GM10266 (cell line): ENCODE data around the gene MLLT11.
A peak's percentile ranks its signal among the peaks of the same experiment; 100 is the strongest.
"Not testable (repeated sequence)": the region's sequence is repeated elsewhere in the genome, so short reads cannot be mapped to it uniquely, and the experiment has no call there.

Experiments
- DNase-seq: peaks from one replicate; pipeline ENCODE4 v3.0.0; 2012; ENCODE audit errors: extremely low spot score
- TF ChIP-seq, protein P1 (sequence below): IDR thresholded peaks from 2 replicates; pipeline ENCODE4 v1.5.1; 2012; ENCODE audit warnings: mild to moderate bottlenecking, low read depth; ENCODE audit not compliant: control insufficient read depth, insufficient read depth; ENCODE audit errors: missing control alignments

MLLT11 gene

DNA sequence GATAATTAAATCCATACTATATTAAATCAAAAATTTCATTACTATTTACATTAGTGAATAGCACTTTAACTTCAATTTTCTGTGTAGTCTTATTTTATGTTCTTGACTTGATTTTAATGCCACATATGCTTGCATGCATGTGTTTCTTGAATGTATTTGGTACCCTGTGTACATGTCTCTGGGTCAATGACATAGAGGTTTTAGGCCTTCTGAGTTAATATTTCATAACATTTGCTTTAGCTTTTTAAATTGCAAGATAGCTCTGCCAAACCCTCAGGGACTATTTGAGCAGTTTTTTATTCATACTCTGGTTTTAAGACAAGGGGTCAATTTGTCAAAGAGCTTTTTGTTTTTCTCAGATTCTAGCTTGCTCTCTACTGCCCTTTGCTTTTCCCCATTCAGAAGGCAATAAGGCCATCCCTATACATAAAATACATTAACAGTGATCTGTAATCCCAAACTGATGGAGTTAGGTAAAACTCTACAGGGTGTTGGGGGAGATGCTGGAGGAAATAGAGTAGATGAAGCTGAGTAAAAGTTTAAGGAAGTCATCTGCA lies 5.0 kb downstream of the MLLT11 start:
- TF ChIP-seq, protein P1, sequence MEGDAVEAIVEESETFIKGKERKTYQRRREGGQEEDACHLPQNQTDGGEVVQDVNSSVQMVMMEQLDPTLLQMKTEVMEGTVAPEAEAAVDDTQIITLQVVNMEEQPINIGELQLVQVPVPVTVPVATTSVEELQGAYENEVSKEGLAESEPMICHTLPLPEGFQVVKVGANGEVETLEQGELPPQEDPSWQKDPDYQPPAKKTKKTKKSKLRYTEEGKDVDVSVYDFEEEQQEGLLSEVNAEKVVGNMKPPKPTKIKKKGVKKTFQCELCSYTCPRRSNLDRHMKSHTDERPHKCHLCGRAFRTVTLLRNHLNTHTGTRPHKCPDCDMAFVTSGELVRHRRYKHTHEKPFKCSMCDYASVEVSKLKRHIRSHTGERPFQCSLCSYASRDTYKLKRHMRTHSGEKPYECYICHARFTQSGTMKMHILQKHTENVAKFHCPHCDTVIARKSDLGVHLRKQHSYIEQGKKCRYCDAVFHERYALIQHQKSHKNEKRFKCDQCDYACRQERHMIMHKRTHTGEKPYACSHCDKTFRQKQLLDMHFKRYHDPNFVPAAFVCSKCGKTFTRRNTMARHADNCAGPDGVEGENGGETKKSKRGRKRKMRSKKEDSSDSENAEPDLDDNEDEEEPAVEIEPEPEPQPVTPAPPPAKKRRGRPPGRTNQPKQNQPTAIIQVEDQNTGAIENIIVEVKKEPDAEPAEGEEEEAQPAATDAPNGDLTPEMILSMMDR = no peak
- no peak for DNase-seq

DNA sequence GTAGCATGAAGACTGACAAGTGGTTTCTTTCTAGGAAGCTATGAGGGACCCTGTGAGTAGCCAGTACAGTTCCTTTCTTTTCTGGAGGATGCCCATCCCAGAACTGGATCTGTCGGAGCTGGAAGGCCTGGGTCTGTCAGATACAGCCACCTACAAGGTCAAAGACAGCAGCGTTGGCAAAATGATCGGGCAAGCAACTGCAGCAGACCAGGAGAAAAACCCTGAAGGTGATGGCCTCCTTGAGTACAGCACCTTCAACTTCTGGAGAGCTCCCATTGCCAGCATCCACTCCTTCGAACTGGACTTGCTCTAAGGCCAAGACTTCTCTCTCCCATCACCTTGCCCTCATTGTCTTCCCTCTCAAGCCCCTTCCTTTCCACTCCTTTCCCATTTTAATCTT lies 7.0 kb downstream of the MLLT11 start:
- DNase-seq = no peak
- TF ChIP-seq, protein P1 = no peak

DNA sequence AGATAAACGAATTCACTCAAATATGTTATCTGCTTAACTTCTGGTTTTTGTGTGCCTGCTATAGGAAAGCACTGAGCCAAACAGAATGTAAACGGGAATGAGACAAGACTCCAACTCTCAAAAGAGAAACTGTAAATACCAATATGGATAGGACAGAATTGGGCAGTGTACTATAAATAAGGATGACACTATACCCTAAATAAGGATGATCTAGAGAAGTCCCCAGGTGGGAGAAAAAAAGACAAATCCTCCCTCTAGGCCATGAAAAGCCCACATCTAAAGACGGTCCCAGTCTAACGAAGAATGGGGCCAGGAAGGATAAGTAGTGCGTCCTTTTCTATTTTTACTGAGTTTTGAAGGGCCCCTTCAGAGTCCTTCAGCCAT lies 8.9 kb downstream of the MLLT11 start:
- DNase-seq = no peak
- TF ChIP-seq, protein P1 = no peak

DNA sequence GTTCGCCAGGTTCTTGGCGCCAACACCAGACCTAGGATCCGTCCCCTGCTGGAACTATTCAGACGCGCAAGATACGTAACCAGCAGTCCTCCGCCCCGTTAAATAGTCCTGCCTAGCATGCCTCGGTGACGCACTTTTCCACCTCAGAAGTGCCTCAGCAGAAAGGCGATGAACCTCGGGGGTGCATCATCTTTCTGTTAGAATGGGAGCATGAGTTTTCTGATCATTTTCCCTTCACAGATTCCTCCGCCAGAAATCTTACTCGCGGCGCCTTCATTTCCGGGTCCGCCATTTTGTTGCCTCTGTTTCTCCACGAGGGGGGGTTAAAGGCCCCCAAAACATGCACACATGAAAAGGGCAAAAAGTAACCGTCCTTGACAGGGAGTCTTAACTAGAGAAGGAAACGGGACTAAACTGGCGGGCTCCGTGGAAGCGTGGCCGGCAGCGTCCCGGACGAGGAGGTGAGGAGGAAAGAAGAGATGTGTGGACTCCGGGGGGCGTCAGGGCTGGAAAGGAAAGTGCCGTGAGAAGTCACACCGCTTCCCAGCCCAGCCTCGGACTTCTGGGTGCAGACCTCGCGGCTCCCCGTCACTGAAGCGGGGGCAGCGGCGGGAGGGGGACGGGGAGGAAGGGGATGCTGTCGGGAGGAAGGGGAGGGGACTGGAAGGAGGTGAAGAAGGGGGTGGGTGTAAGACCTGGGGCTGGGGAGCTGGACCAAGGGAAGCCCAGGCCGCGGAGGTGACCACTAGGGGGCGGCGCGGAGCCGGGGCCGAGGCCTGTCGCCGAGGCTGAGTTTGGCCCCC lies 10.5 kb downstream of the MLLT11 start, which contains the start of gene GABPB2:
GABPB2 (plus strand) TSS at position 288 of the 803 bp plus-strand sequence. CDS start 17,429 bp downstream, outside the sequence.
- peak; percentile 89 for DNase-seq
- TF ChIP-seq, protein P1 = peak; percentile 95

- TF ChIP-seq, protein P1 = no peak
- no peak for DNase-seq
These were observed 12.0 kb downstream of the MLLT11 start for GRCh38 chr1:151072224-151072623.

GRCh38 chr1:151085953-151086559 lies 25.9 kb downstream of the MLLT11 start:
- DNase-seq = no peak
- TF ChIP-seq, protein P1 = no peak

- not testable (repeated sequence) for DNase-seq
These were observed 37.2 kb downstream of the MLLT11 start for GRCh38 chr1:151097426-151097825.
